Astrocyte of the spinal cord (primary cell): ENCODE measurements around the gene RYK.
A peak's percentile ranks its signal among the peaks of the same experiment; 100 is the strongest.

Experiments
- DNase-seq: peaks from one replicate; pipeline ENCODE4 v3.0.0; 2011; ENCODE audit warnings: low read depth, low spot score
- H3K4me3 ChIP-seq: 2 replicates; pipeline ENCODE4 v1.5.1; 2011; ENCODE audit warnings: low read depth, mild to moderate bottlenecking, low read length, moderate library complexity
- in situ Hi-C: cut with HindIII; loops from 2 replicates; pipeline ENCODE4 v1.10.0; 2017; ENCODE audit warnings: low sequenced_read_pairs
- TF ChIP-seq, protein P1 (sequence below): IDR thresholded peaks from 2 replicates; pipeline ENCODE4 v1.5.1; 2012; ENCODE audit warnings: low read depth, mild to moderate bottlenecking, low read length, inconsistent platforms

Gene RYK

GRCh38 chr3:134258761-134259347 is 8.2 kb upstream of the RYK start:
- in situ Hi-C loops: no loop called here
- DNase-seq: no peak
- no peak overlapping the region for H3K4me3 ChIP-seq
- TF ChIP-seq, protein P1, sequence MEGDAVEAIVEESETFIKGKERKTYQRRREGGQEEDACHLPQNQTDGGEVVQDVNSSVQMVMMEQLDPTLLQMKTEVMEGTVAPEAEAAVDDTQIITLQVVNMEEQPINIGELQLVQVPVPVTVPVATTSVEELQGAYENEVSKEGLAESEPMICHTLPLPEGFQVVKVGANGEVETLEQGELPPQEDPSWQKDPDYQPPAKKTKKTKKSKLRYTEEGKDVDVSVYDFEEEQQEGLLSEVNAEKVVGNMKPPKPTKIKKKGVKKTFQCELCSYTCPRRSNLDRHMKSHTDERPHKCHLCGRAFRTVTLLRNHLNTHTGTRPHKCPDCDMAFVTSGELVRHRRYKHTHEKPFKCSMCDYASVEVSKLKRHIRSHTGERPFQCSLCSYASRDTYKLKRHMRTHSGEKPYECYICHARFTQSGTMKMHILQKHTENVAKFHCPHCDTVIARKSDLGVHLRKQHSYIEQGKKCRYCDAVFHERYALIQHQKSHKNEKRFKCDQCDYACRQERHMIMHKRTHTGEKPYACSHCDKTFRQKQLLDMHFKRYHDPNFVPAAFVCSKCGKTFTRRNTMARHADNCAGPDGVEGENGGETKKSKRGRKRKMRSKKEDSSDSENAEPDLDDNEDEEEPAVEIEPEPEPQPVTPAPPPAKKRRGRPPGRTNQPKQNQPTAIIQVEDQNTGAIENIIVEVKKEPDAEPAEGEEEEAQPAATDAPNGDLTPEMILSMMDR: no peak

DNA sequence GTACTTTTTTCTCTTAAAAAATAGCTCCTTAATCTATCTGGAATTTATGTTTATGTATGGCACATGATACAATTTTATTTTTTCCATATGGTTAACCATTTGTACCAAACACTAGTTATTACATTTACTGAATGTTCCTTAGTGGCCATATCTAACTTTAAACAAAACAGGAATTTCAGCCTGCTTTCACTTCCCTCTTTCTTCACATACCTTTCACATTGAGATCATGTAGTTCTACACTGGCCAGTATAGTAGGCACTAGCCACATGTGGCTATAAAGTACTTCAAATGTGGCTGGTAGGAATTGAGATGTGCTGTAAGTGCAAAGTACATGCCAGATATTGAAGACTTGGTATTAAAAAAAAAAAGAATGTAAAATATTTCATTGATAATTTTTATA is 4.7 kb upstream of the RYK start:
- H3K4me3 ChIP-seq: no peak overlapping the region
- DNase-seq: no peak
- in situ Hi-C loops: no loop called here
- TF ChIP-seq, protein P1: no peak

- in situ Hi-C loops: no loop called here
- TF ChIP-seq, protein P1: no peak
- no peak overlapping the region for H3K4me3 ChIP-seq
- DNase-seq: peak; percentile 10
These were observed 3.0 kb upstream of the RYK start for GRCh38 chr3:134253475-134254226.

- TF ChIP-seq, protein P1: no peak
- no peak for DNase-seq
- in situ Hi-C loops: no loop called here
- H3K4me3 ChIP-seq: no peak overlapping the region
These were observed 2.1 kb upstream of the RYK start for GRCh38 chr3:134252766-134253165.

DNA sequence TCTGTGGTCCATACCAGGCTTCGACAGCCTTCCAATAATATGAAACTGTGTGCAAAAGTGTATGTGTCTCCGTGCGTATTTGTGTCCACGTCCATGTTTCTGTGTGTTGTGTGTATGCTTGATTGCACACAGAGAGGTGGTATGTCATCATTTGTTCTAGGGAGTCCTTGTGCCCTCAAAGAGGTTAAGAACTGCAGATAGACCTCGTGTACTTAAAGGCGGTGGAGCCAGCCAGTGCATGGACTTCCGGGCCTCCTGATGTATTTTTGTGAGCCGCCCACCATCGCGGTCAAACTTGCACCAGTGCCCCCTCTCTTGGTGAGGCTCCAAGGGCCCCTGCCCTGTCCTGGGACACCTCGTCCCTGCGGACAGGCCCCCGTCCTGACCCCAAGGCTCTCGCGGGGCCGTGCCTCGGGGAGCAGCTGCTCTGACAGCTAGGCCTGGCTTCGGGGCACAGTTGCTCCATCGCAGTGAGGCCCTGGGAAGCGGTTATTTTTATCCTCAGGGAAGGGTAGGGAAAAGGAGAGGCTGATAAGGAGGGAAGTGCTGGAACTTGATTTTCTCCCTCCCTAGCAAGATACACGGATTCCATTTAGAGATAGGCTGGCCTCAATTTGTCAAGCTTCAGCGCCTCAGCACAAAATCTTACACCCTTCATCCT is 1.2 kb upstream of the RYK start:
- H3K4me3 ChIP-seq: no peak overlapping the region
- in situ Hi-C loops: no loop called here
- TF ChIP-seq, protein P1: no peak
- DNase-seq: no peak

DNA sequence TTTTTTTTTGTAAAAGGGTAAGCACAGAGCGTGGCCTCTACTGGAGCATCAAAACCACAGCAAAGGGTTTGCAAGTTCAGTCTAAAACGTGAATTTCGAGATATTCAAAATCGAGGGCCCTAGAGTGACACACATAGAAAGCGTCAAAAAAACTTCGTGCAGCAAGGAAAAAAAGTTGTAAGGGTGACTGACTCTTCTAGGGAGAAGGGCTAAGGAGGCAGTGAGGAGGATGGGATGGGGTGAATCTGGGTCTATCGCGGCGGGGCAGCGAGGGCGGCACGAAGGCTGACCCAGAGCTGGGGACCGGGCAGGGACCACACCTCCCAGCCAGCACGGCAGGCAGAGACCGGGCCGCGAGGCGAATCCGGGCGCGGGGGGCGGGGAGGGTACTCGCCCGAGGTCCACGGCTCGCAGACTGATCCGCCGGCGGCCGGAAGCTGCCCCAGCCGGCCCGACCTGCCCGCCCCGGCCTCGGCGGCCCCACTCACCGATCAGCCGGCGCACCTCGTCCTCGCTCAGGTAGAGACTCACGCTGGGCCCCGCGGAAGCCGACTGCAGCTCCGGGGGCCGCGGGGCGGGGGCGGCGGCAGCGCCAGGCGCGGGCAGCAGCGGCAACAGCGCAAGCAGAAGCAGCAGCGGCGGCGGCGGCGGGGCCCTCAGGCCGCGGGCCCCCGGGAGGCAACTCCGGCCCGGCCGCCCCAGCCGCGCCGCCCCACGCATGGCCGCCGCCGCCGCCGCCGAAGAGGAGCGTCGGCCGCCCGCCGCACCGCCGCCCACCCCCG is 533 bp downstream of the RYK start:
- peak; percentile 25 for DNase-seq
- peak overlapping the region; percentile 73 for H3K4me3 ChIP-seq
- in situ Hi-C loops: no loop called here
- TF ChIP-seq, protein P1: no peak
